A673 (cell line): ENCODE measurements around the gene ZC3H12C. TPM values are rescaled to one million over a fixed set of nuclear protein-coding genes. Genes with fewer than 3 reads are reported as not detected.

Experiments used
- BruUV-seq: library from RNA; stranded (reverse); fragments of 400-500 nt; replicated peaks from 2 replicates; lab custom pipeline; 2021; lab: Mats Ljungman, UMichigan
- CTCF ChIA-PET: fragments of 300-600 bp; sonication (Branson Sonifier 250); formaldehyde crosslinking; loops from one replicate; lab custom pipeline; 2022; ENCODE audit warnings: antibody characterized with exemption; lab: Charles Lee
- POLR2A ChIA-PET: fragments of 300-600 bp; sonication (Branson Sonifier 250); formaldehyde crosslinking; loops from one replicate; lab custom pipeline; 2022; ENCODE audit warnings: antibody characterized with exemption; ENCODE audit not compliant: low non-redundant PET; lab: Charles Lee
- DNase-seq: peaks from one replicate; pipeline ENCODE4 v3.0.0-alpha.2; 2015; ENCODE audit warnings: low spot score
- H3K27ac ChIP-seq: fragments of 200-600 bp; sonication (generic); 2 replicates; pipeline ENCODE4 v1.5.1; 2016; ENCODE audit warnings: mixed run types, low read depth, mild to moderate bottlenecking, mixed read lengths, antibody characterized with exemption, low read length; ENCODE audit not compliant: poor library complexity, severe bottlenecking
- H3K27me3 ChIP-seq: fragments of 200-600 bp; sonication (generic); replicated peaks from 2 replicates; pipeline ENCODE4 v1.6.1; 2017; ENCODE audit warnings: mixed run types, low read depth, mild to moderate bottlenecking, mixed read lengths, antibody characterized with exemption, low read length; ENCODE audit not compliant: insufficient read depth, poor library complexity
- H3K36me3 ChIP-seq: fragments of 200-600 bp; sonication (generic); 2 replicates; pipeline ENCODE4 v1.6.1; 2016; ENCODE audit warnings: mixed run types, mild to moderate bottlenecking, mixed read lengths, antibody characterized with exemption, low read length; ENCODE audit not compliant: insufficient read depth, poor library complexity, severe bottlenecking
- H3K4me1 ChIP-seq: fragments of 200-600 bp; sonication (generic); 2 replicates; pipeline ENCODE4 v1.6.1; 2017; ENCODE audit warnings: mixed run types, mild to moderate bottlenecking, mixed read lengths, antibody characterized with exemption, low read length; ENCODE audit not compliant: insufficient read depth, poor library complexity, severe bottlenecking
- H3K4me3 ChIP-seq: fragments of 200-600 bp; sonication (generic); 2 replicates; pipeline ENCODE4 v1.5.1; 2016; ENCODE audit warnings: low read depth, mixed run types, mild to moderate bottlenecking, mixed read lengths, low read length; ENCODE audit not compliant: poor library complexity, severe bottlenecking
- H3K9me3 ChIP-seq: fragments of 200-600 bp; sonication (generic); 2 replicates; pipeline ENCODE4 v1.6.1; 2016; ENCODE audit warnings: mixed run types, low read depth, mild to moderate bottlenecking, mixed read lengths, antibody characterized with exemption, low read length; ENCODE audit not compliant: poor library complexity, severe bottlenecking
- EZH2 ChIP-seq: fragments of 200-600 bp; sonication (generic); IDR thresholded peaks from 2 replicates; pipeline ENCODE4 v1.6.1; 2017; ENCODE audit warnings: borderline replicate concordance, low read depth, mild to moderate bottlenecking, mixed read lengths, antibody characterized with exemption, low read length; ENCODE audit not compliant: poor library complexity, severe bottlenecking
- intact Hi-C: fragments of 100-400 bp; cut with micrococcal nuclease; formaldehyde crosslinking; loops from one replicate; pipeline ENCODE4 v1.10.0; 2022; ENCODE audit not compliant: unreplicated experiment
- total RNA-seq: library from RNA; stranded (reverse); gene quantifications from 2 replicates; pipeline ENCODE4 v1.2.3, GENCODE V29; 2021
- TF ChIP-seq, protein P1 (sequence below): fragments of 300-800, 200-600 bp; sonication (generic); conservative IDR thresholded peaks from 2 replicates; pipeline ENCODE4 v1.5.1; 2017; ENCODE audit warnings: low read depth, mild to moderate bottlenecking, antibody characterized with exemption, low read length, moderate library complexity, mixed read lengths

ZC3H12C gene
- total RNA-seq, 1 experiment from 2014 or later, result 21.7 TPM

- Histone ChIP-seq H3K4me3 (peak overlapping the region; percentile 77), H3K27ac (peak overlapping the region; percentile 95), H3K27me3 (no peaks in the 10 kb centered on the region), H3K4me1 (peaks cover 56% of the 10 kb centered on the region), H3K9me3 (no peaks in the 10 kb centered on the region), H3K36me3 (no peaks in the 10 kb centered on the region)
- CTCF ChIA-PET, result interaction anchor here (0.6 kb wide), 2 partner anchors 249 to 372 kb away, joined by 4 to 5 read pairs; no protein-coding TSS in a partner anchor
- BruUV-seq, result TSS peak; percentile 39
- no peak for DNase-seq
- POLR2A ChIA-PET, result interaction anchor here (0.6 kb wide), 3 partner anchors 19 to 123 kb away, joined by 3 to 7 read pairs (median 3); no protein-coding TSS in a partner anchor
- TF ChIP-seq, protein P1, sequence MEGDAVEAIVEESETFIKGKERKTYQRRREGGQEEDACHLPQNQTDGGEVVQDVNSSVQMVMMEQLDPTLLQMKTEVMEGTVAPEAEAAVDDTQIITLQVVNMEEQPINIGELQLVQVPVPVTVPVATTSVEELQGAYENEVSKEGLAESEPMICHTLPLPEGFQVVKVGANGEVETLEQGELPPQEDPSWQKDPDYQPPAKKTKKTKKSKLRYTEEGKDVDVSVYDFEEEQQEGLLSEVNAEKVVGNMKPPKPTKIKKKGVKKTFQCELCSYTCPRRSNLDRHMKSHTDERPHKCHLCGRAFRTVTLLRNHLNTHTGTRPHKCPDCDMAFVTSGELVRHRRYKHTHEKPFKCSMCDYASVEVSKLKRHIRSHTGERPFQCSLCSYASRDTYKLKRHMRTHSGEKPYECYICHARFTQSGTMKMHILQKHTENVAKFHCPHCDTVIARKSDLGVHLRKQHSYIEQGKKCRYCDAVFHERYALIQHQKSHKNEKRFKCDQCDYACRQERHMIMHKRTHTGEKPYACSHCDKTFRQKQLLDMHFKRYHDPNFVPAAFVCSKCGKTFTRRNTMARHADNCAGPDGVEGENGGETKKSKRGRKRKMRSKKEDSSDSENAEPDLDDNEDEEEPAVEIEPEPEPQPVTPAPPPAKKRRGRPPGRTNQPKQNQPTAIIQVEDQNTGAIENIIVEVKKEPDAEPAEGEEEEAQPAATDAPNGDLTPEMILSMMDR, result no peak
- no peak for TF ChIP-seq EZH2
- intact Hi-C loops, result loop anchor here (1.0 to 10.0 kb wide), 3 partner anchors 78 to 260 kb away; no protein-coding TSS in a partner anchor
Observed at GRCh38 chr11:110094298-110095285, 1.4 kb downstream of the ZC3H12C start.

DNA sequence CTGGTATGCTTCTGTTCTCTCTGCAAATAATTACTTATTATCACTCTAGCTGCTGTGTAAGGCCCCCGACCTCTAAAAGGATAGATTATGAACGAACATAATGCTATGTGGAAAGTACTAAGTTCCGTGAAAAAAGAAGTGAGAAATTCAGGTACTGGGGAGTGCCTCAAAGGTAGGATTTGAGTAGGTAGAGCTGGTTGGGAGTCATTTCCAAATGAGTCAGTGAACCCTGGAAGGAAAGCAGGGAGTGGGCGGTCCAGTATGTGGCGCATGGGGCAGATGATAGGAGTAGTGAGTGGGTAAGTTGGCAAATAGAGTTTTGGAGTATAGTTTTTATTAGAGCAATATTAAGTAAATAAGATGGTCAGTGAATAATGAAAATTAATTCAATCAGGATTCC, 2.4 kb downstream of the ZC3H12C start:
- H3K9me3 ChIP-seq, result no peaks in the 10 kb centered on the region
- no peaks in the 10 kb centered on the region for H3K27me3 ChIP-seq
- H3K36me3 ChIP-seq, result no peaks in the 10 kb centered on the region
- no peak for TF ChIP-seq EZH2
- TF ChIP-seq, protein P1, result no peak
- DNase-seq, result peak; percentile 29
- POLR2A ChIA-PET, result no interaction called here
- BruUV-seq, result no TSS peak
- CTCF ChIA-PET, result no interaction called here
- intact Hi-C loops, result loop anchor here (10.0 kb wide), 1 partner anchor 259 kb away; no protein-coding TSS in a partner anchor
- H3K4me3 ChIP-seq, result peak overlapping the region; percentile 77
- H3K27ac ChIP-seq, result peak overlapping the region; percentile 95
- peaks cover 65% of the 10 kb centered on the region for H3K4me1 ChIP-seq

DNA sequence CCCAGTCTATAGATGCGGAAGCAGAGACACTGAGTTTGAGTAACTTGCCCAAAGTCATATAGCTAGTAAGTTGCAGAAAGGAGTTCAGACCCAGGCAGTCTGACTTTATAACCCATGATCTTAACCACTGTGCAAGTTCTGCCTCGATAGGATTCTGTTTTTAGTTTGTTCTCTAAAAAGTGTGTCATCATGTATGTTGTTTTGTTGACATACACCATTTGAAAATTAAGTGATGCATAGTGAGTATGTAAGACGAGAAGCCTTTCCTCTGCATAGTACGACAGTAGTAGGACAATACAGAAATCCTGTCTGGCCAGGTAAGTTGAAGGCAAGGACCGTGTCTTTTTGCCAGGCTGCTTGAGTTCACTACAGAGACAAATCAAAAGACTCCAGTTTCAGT, 3.3 kb downstream of the ZC3H12C start:
- H3K4me1 ChIP-seq, result peaks cover 68% of the 10 kb centered on the region
- TF ChIP-seq, protein P1, result no peak
- no peak for TF ChIP-seq EZH2
- intact Hi-C loops, result loop anchor here (10.0 kb wide), 1 partner anchor 258 kb away; no protein-coding TSS in a partner anchor
- no peak overlapping the region for H3K27ac ChIP-seq
- DNase-seq, result no peak
- H3K36me3 ChIP-seq, result no peaks in the 10 kb centered on the region
- CTCF ChIA-PET, result no interaction called here
- no TSS peak for BruUV-seq
- no peak overlapping the region for H3K4me3 ChIP-seq
- POLR2A ChIA-PET, result no interaction called here
- no peaks in the 10 kb centered on the region for H3K9me3 ChIP-seq
- no peaks in the 10 kb centered on the region for H3K27me3 ChIP-seq
